A673 (cell line): ENCODE results near the gene ST3GAL2. TPM values are rescaled to one million over a fixed set of nuclear protein-coding genes. Genes with fewer than 3 reads are reported as not detected.

Experiments
- BruUV-seq: library from RNA; stranded (reverse); fragments of 400-500 nt; replicated peaks from 2 replicates; lab custom pipeline; 2021; lab: Mats Ljungman, UMichigan
- CTCF ChIA-PET: fragments of 300-600 bp; sonication (Branson Sonifier 250); formaldehyde crosslinking; loops from one replicate; lab custom pipeline; 2022; ENCODE audit warnings: antibody characterized with exemption; lab: Charles Lee
- POLR2A ChIA-PET: fragments of 300-600 bp; sonication (Branson Sonifier 250); formaldehyde crosslinking; loops from one replicate; lab custom pipeline; 2022; ENCODE audit warnings: antibody characterized with exemption; ENCODE audit not compliant: low non-redundant PET; lab: Charles Lee
- DNase-seq: peaks from one replicate; pipeline ENCODE4 v3.0.0-alpha.2; 2015; ENCODE audit warnings: low spot score
- H3K27ac ChIP-seq: fragments of 200-600 bp; sonication (generic); 2 replicates; pipeline ENCODE4 v1.5.1; 2016; ENCODE audit warnings: mixed run types, low read depth, mild to moderate bottlenecking, mixed read lengths, antibody characterized with exemption, low read length; ENCODE audit not compliant: poor library complexity, severe bottlenecking
- H3K27me3 ChIP-seq: fragments of 200-600 bp; sonication (generic); replicated peaks from 2 replicates; pipeline ENCODE4 v1.6.1; 2017; ENCODE audit warnings: mixed run types, low read depth, mild to moderate bottlenecking, mixed read lengths, antibody characterized with exemption, low read length; ENCODE audit not compliant: insufficient read depth, poor library complexity
- H3K36me3 ChIP-seq: fragments of 200-600 bp; sonication (generic); 2 replicates; pipeline ENCODE4 v1.6.1; 2016; ENCODE audit warnings: mixed run types, mild to moderate bottlenecking, mixed read lengths, antibody characterized with exemption, low read length; ENCODE audit not compliant: insufficient read depth, poor library complexity, severe bottlenecking
- H3K4me1 ChIP-seq: fragments of 200-600 bp; sonication (generic); 2 replicates; pipeline ENCODE4 v1.6.1; 2017; ENCODE audit warnings: mixed run types, mild to moderate bottlenecking, mixed read lengths, antibody characterized with exemption, low read length; ENCODE audit not compliant: insufficient read depth, poor library complexity, severe bottlenecking
- H3K4me3 ChIP-seq: fragments of 200-600 bp; sonication (generic); 2 replicates; pipeline ENCODE4 v1.5.1; 2016; ENCODE audit warnings: low read depth, mixed run types, mild to moderate bottlenecking, mixed read lengths, low read length; ENCODE audit not compliant: poor library complexity, severe bottlenecking
- H3K9me3 ChIP-seq: fragments of 200-600 bp; sonication (generic); 2 replicates; pipeline ENCODE4 v1.6.1; 2016; ENCODE audit warnings: mixed run types, low read depth, mild to moderate bottlenecking, mixed read lengths, antibody characterized with exemption, low read length; ENCODE audit not compliant: poor library complexity, severe bottlenecking
- CTCF ChIP-seq: fragments of 300-800, 200-600 bp; sonication (generic); conservative IDR thresholded peaks from 2 replicates; pipeline ENCODE4 v1.5.1; 2017; ENCODE audit warnings: low read depth, mild to moderate bottlenecking, antibody characterized with exemption, low read length, moderate library complexity, mixed read lengths
- EZH2 ChIP-seq: fragments of 200-600 bp; sonication (generic); IDR thresholded peaks from 2 replicates; pipeline ENCODE4 v1.6.1; 2017; ENCODE audit warnings: borderline replicate concordance, low read depth, mild to moderate bottlenecking, mixed read lengths, antibody characterized with exemption, low read length; ENCODE audit not compliant: poor library complexity, severe bottlenecking
- intact Hi-C: fragments of 100-400 bp; cut with micrococcal nuclease; formaldehyde crosslinking; loops from one replicate; pipeline ENCODE4 v1.10.0; 2022; ENCODE audit not compliant: unreplicated experiment
- total RNA-seq: library from RNA; stranded (reverse); gene quantifications from 2 replicates; pipeline ENCODE4 v1.2.3, GENCODE V29; 2021

The ST3GAL2 gene
- total RNA-seq, 1 experiment from 2014 or later: 26.5 TPM

GRCh38 chr16:70380248-70380918 lies 58.5 kb downstream of the ST3GAL2 start:
- no peaks in the 10 kb centered on the region for H3K9me3 ChIP-seq
- ChIA-PET POLR2A (interaction anchor here (0.5 to 0.7 kb wide), 3 partner anchors 62 to 116 kb away, joined by 4 to 7 read pairs (median 4); no protein-coding TSS in a partner anchor), CTCF (interaction anchor here (0.6 kb wide), 1 partner anchor 33 kb away, joined by 5 read pairs; no protein-coding TSS in a partner anchor)
- peak; percentile 82 for DNase-seq
- no peaks in the 10 kb centered on the region for H3K27me3 ChIP-seq
- H3K36me3 ChIP-seq: peaks cover 16% of the 10 kb centered on the region
- H3K4me1 ChIP-seq: peaks cover 6% of the 10 kb centered on the region
- TF ChIP-seq EZH2: no peak
- no peak for TF ChIP-seq CTCF
- no TSS peak for BruUV-seq
- intact Hi-C loops: loop anchor here (2.0 kb wide), 2 partner anchors 58 to 142 kb away; partner anchors contain the start of genes COG4, SF3B3 and ST3GAL2
- peak overlapping the region; percentile 91 for H3K27ac ChIP-seq
- H3K4me3 ChIP-seq: peak overlapping the region; percentile 87

GRCh38 chr16:70378869-70379493 lies 59.9 kb downstream of the ST3GAL2 start:
- Histone ChIP-seq H3K4me3 (no peak overlapping the region), H3K27ac (peak overlapping the region; percentile 17), H3K9me3 (no peaks in the 10 kb centered on the region), H3K27me3 (no peaks in the 10 kb centered on the region), H3K4me1 (peaks cover 6% of the 10 kb centered on the region), H3K36me3 (peaks cover 18% of the 10 kb centered on the region)
- POLR2A ChIA-PET: interaction anchor here (0.6 kb wide), 1 partner anchor 30 kb away, joined by 4 read pairs; no protein-coding TSS in a partner anchor
- BruUV-seq: no TSS peak
- no peak for DNase-seq
- intact Hi-C loops: no loop called here
- CTCF ChIA-PET: no interaction called here
- TF ChIP-seq EZH2 (no peak), CTCF (no peak)

GRCh38 chr16:70377782-70378181 lies 61.1 kb downstream of the ST3GAL2 start:
- H3K36me3 ChIP-seq: peaks cover 26% of the 10 kb centered on the region
- ChIA-PET POLR2A (interaction anchor here (0.6 kb wide), 1 partner anchor 145 kb away, joined by 3 read pairs; the partner anchor contains the start of gene COG4), CTCF (no interaction called here)
- no peaks in the 10 kb centered on the region for H3K27me3 ChIP-seq
- TF ChIP-seq CTCF (no peak), EZH2 (no peak)
- intact Hi-C loops: no loop called here
- no peak for DNase-seq
- no peak overlapping the region for H3K4me3 ChIP-seq
- peaks cover 6% of the 10 kb centered on the region for H3K4me1 ChIP-seq
- no peak overlapping the region for H3K27ac ChIP-seq
- BruUV-seq: no TSS peak
- H3K9me3 ChIP-seq: no peaks in the 10 kb centered on the region
